Stimulated activated CD4-positive, alpha-beta T cell treated with anti-CD3 and anti-CD28 coated beads, TNF-alpha, amount 100 ng/mL, for 1 hour (primary cell): ENCODE measurements around the gene MTOR.
"Not testable (repeated sequence)": the region's sequence is repeated elsewhere in the genome, so short reads cannot be mapped to it uniquely, and the experiment has no call there.

Experiments
- DNase-seq, 3 donors: peaks; one replicate each; pipeline ENCODE4 v3.0.0-alpha.2; 2020; ENCODE audit warnings: low read depth in 3 of 3, low spot score in 1 of 3

The MTOR gene

GRCh38 chr1:11125931-11126330 is 136.4 kb downstream of the MTOR start:
- DNase-seq = no peak

GRCh38 chr1:11124965-11125364 is 137.4 kb downstream of the MTOR start:
- no peak for DNase-seq

GRCh38 chr1:11116318-11116717 is 146.0 kb downstream of the MTOR start:
- DNase-seq = no peak

GRCh38 chr1:11114966-11115365 is 147.4 kb downstream of the MTOR start:
- no peak for DNase-seq

- DNase-seq = no peak
These were observed 153.1 kb downstream of the MTOR start for GRCh38 chr1:11109047-11109760.

GRCh38 chr1:11107599-11107998 is 154.8 kb downstream of the MTOR start:
- no peak for DNase-seq

GRCh38 chr1:11105586-11105985 is 156.8 kb downstream of the MTOR start:
- no peak for DNase-seq

- no peak for DNase-seq
These were observed 161.0 kb downstream of the MTOR start for GRCh38 chr1:11101347-11101746.

- not testable (repeated sequence) for DNase-seq
These were observed 161.5 kb downstream of the MTOR start for GRCh38 chr1:11100806-11101205.

- DNase-seq = peak in 1 of 3 donors; percentile 3
These were observed 162.2 kb downstream of the MTOR start for GRCh38 chr1:11100149-11100493.

GRCh38 chr1:11099310-11100148 is 162.8 kb downstream of the MTOR start, which contains the start of gene EXOSC10:
EXOSC10 (minus strand) TSS chr1:11099869; CDS start chr1:11099831, 38 bp downstream.
- peak; percentile 88 to 92 (median 92) for DNase-seq

GRCh38 chr1:11098931-11099309 is 163.4 kb downstream of the MTOR start:
- no peak for DNase-seq

- DNase-seq = not testable (repeated sequence)
These were observed 178.6 kb downstream of the MTOR start for GRCh38 chr1:11083784-11084183.

GRCh38 chr1:11080931-11081330 is 181.4 kb downstream of the MTOR start:
- no peak for DNase-seq

- no peak for DNase-seq
These were observed 183.7 kb downstream of the MTOR start for GRCh38 chr1:11078631-11079030.

GRCh38 chr1:11073398-11073797 is 189.0 kb downstream of the MTOR start:
- not testable (repeated sequence) for DNase-seq

GRCh38 chr1:11072216-11072917 is 190.0 kb downstream of the MTOR start:
- DNase-seq = no peak

- no peak for DNase-seq
These were observed 190.7 kb downstream of the MTOR start for GRCh38 chr1:11071463-11072215.

GRCh38 chr1:11070876-11071275 is 191.5 kb downstream of the MTOR start:
- no peak for DNase-seq

GRCh38 chr1:11068600-11069473 is 193.5 kb downstream of the MTOR start:
- DNase-seq = no peak
